Astrocyte (in vitro differentiated cells and primary cell): ENCODE results near the gene LYPD4. TPM values are rescaled to one million over a fixed set of nuclear protein-coding genes. Genes with fewer than 3 reads are reported as not detected.

ENCODE experiments used
- DNase-seq: peaks from one replicate; pipeline ENCODE4 v3.0.0-alpha.2; 2010; ENCODE audit warnings: low read depth
- FAIRE-seq: peaks from 2 replicates; lab custom pipeline; 2011; peaks lifted over from hg19 to GRCh38; lab: Jason Lieb, UNC
- H2AFZ ChIP-seq: 2 replicates; pipeline ENCODE4 v1.6.0; 2012; ENCODE audit warnings: low read depth, low read length, inconsistent platforms
- H3K27ac ChIP-seq: 2 replicates; pipeline ENCODE4 v1.5.1; 2011; ENCODE audit warnings: low read depth, low read length, inconsistent platforms
- H3K27me3 ChIP-seq: 2 replicates; pipeline ENCODE4 v1.6.0; 2011; ENCODE audit warnings: low read length, inconsistent platforms; ENCODE audit not compliant: insufficient read depth
- H3K36me3 ChIP-seq: 2 replicates; pipeline ENCODE4 v1.5.1; 2011; ENCODE audit warnings: low read length, inconsistent platforms; ENCODE audit not compliant: insufficient read depth
- H3K4me1 ChIP-seq: 2 replicates; pipeline ENCODE4 v1.5.1; 2011; ENCODE audit warnings: low read length, inconsistent platforms; ENCODE audit not compliant: insufficient read depth
- H3K4me2 ChIP-seq: 2 replicates; pipeline ENCODE4 v1.6.0; 2012; ENCODE audit warnings: low read length, inconsistent platforms
- H3K4me3 ChIP-seq: 2 replicates; pipeline ENCODE4 v1.5.1; 2011; ENCODE audit warnings: low read depth, mild to moderate bottlenecking, low read length, inconsistent platforms; ENCODE audit not compliant: insufficient read depth
- H3K79me2 ChIP-seq: 2 replicates; pipeline ENCODE4 v1.6.0; 2012; ENCODE audit warnings: mild to moderate bottlenecking, low read length, inconsistent platforms; ENCODE audit not compliant: insufficient read depth
- H3K9ac ChIP-seq: 2 replicates; pipeline ENCODE4 v1.6.0; 2012; ENCODE audit warnings: mild to moderate bottlenecking, low read length, inconsistent platforms
- H3K9me3 ChIP-seq: 2 replicates; pipeline ENCODE4 v1.5.1; 2012; ENCODE audit warnings: low read depth, mild to moderate bottlenecking, low read length, inconsistent platforms; ENCODE audit not compliant: insufficient read depth
- H4K20me1 ChIP-seq: 2 replicates; pipeline ENCODE4 v1.6.0; 2012; ENCODE audit warnings: low read length, inconsistent platforms; ENCODE audit not compliant: insufficient read depth
- H3K27ac Mint-ChIP-seq: one replicate; pipeline ENCODE4 v1.8.0; 2021; ENCODE audit warnings: mild to moderate bottlenecking, mixed read lengths; ENCODE audit not compliant: unreplicated experiment
- H3K27me3 Mint-ChIP-seq: one replicate; pipeline ENCODE4 v1.8.0; 2021; ENCODE audit warnings: low read depth, mixed read lengths; ENCODE audit not compliant: unreplicated experiment
- H3K36me3 Mint-ChIP-seq: one replicate; pipeline ENCODE4 v1.8.0; 2021; ENCODE audit warnings: low read depth, mixed read lengths; ENCODE audit not compliant: unreplicated experiment
- H3K4me1 Mint-ChIP-seq: one replicate; pipeline ENCODE4 v1.8.0; 2021; ENCODE audit warnings: low read depth, mixed read lengths; ENCODE audit not compliant: unreplicated experiment
- H3K4me3 Mint-ChIP-seq: one replicate; pipeline ENCODE4 v1.8.0; 2021; ENCODE audit warnings: mild to moderate bottlenecking, moderate library complexity, mixed read lengths; ENCODE audit not compliant: unreplicated experiment
- H3K9me3 Mint-ChIP-seq: one replicate; pipeline ENCODE4 v1.8.0; 2021; ENCODE audit warnings: mild to moderate bottlenecking, mixed read lengths; ENCODE audit not compliant: unreplicated experiment
- EZH2 ChIP-seq: IDR thresholded peaks from 2 replicates; pipeline ENCODE4 v1.6.1; 2012; ENCODE audit warnings: mild to moderate bottlenecking, low read length, inconsistent platforms; ENCODE audit not compliant: insufficient read depth
- total RNA-seq: library from RNA; stranded (reverse); gene quantifications from 2 replicates; pipeline ENCODE4 v1.2.1, GENCODE V29; 2021
- TF ChIP-seq, protein P1 (sequence below): IDR thresholded peaks from 2 replicates; pipeline ENCODE4 v1.5.1; 2011; ENCODE audit warnings: low read depth, mild to moderate bottlenecking, inconsistent platforms, low read length, moderate library complexity; ENCODE audit not compliant: insufficient read depth

Gene LYPD4
- total RNA-seq, 1 donor from 2014 or later: not detected

DNA sequence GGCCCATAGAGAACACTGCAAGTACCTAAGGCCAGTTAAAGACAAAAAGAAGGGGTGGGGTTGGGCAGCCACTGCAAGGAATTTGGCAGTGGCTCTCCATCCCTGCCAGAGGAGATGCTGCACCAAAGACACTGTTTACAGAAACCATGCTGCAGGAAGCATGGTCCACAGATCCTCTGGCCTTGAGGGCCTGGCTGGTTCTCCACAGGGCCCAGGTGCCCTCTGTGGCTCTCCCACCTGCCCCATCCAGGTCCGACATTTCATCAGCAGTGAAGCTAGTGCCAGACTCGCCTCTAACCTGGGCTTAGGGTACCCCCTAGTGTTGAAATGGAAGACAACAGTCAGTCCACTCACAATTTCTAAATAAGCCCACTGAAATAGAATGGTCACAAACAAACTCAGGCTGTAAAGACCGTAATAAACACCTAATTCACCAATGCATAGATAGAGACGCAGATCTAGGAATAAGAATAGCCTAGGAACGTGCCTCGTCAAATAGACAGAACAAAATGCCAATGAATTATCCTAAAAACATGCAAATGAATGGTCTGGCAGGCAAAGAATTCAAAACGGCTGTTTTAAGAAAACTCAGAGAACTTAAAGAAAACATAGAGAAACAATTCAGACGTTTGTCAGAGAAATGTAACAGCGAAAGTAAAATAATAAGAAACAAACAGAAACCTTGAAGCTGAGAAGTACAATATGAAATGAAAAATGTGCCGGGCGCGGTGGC lies 23.3 kb downstream of the LYPD4 start:
- peak overlapping the region; percentile 35 for H3K27ac Mint-ChIP-seq
- Histone ChIP-seq H3K4me1 (no peaks in the 10 kb centered on the region), H2AFZ (no peak overlapping the region), H3K27ac (no peak overlapping the region), H3K4me2 (no peak overlapping the region), H3K9me3 (no peaks in the 10 kb centered on the region), H3K4me3 (no peak overlapping the region), H3K9ac (no peak overlapping the region), H3K27me3 (no peaks in the 10 kb centered on the region), H4K20me1 (no peaks in the 10 kb centered on the region), H3K79me2 (no peaks in the 10 kb centered on the region), H3K36me3 (no peaks in the 10 kb centered on the region)
- no peak for DNase-seq
- no peaks in the 10 kb centered on the region for H3K4me1 Mint-ChIP-seq
- H3K9me3 Mint-ChIP-seq: no peaks in the 10 kb centered on the region
- no peak for TF ChIP-seq EZH2
- TF ChIP-seq, protein P1, sequence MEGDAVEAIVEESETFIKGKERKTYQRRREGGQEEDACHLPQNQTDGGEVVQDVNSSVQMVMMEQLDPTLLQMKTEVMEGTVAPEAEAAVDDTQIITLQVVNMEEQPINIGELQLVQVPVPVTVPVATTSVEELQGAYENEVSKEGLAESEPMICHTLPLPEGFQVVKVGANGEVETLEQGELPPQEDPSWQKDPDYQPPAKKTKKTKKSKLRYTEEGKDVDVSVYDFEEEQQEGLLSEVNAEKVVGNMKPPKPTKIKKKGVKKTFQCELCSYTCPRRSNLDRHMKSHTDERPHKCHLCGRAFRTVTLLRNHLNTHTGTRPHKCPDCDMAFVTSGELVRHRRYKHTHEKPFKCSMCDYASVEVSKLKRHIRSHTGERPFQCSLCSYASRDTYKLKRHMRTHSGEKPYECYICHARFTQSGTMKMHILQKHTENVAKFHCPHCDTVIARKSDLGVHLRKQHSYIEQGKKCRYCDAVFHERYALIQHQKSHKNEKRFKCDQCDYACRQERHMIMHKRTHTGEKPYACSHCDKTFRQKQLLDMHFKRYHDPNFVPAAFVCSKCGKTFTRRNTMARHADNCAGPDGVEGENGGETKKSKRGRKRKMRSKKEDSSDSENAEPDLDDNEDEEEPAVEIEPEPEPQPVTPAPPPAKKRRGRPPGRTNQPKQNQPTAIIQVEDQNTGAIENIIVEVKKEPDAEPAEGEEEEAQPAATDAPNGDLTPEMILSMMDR: peak; percentile 46
- H3K27me3 Mint-ChIP-seq: peaks cover 27% of the 10 kb centered on the region
- H3K36me3 Mint-ChIP-seq: no peaks in the 10 kb centered on the region
- H3K4me3 Mint-ChIP-seq: no peak overlapping the region
- FAIRE-seq: no peak

DNA sequence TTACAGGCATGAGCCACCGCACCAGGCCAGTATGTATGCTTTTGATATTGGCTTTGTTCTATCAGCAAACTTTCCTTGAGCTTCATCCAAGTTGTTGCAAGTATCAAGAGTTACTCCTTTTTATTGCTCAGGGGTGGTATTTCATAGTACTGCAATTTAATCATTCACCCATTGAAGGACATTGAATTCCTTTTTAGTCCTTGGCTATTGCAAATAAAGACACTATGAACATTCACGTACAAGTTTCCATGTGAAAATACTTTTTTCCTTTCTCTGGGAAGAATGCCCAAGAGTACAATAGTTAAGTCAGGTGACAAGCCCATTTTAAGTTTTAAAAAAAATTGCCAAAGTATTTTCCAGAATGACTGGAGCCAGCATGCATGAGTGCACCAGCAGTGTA lies 27.7 kb downstream of the LYPD4 start:
- TF ChIP-seq, protein P1: no peak
- no peak for TF ChIP-seq EZH2
- H3K27ac ChIP-seq: no peak overlapping the region
- Mint-ChIP-seq H3K36me3 (no peaks in the 10 kb centered on the region), H3K9me3 (no peaks in the 10 kb centered on the region), H3K27ac (no peak overlapping the region), H3K4me1 (no peaks in the 10 kb centered on the region), H3K4me3 (no peak overlapping the region), H3K27me3 (peaks cover 47% of the 10 kb centered on the region)
- H3K4me1 ChIP-seq: no peaks in the 10 kb centered on the region
- no peak for FAIRE-seq
- no peaks in the 10 kb centered on the region for H4K20me1 ChIP-seq
- no peaks in the 10 kb centered on the region for H3K79me2 ChIP-seq
- H3K27me3 ChIP-seq: no peaks in the 10 kb centered on the region
- DNase-seq: no peak
- H2AFZ ChIP-seq: no peak overlapping the region
- no peak overlapping the region for H3K4me3 ChIP-seq
- no peak overlapping the region for H3K9ac ChIP-seq
- no peaks in the 10 kb centered on the region for H3K9me3 ChIP-seq
- H3K4me2 ChIP-seq: no peak overlapping the region
- H3K36me3 ChIP-seq: no peaks in the 10 kb centered on the region

DNA sequence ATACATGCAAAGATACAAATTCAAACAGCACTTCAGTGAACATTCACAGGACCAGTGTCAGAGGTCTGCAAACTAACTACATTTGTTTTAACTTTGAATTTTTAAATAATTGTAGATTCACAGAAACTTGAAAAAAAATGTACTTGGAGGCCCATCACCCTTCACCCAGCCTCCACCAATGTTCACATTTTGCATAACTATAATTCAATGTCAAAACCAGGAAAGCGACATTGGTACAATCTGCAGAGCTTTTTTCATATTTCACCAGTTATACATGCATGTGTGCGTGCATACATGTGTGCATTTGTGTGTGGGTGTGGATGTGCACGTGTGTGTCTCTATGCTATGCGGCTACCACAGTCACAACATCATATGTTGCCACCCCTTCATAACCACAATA lies 29.2 kb downstream of the LYPD4 start:
- Mint-ChIP-seq H3K4me3 (no peak overlapping the region), H3K36me3 (no peaks in the 10 kb centered on the region), H3K4me1 (no peaks in the 10 kb centered on the region), H3K27me3 (peaks cover 46% of the 10 kb centered on the region), H3K27ac (no peak overlapping the region), H3K9me3 (no peaks in the 10 kb centered on the region)
- TF ChIP-seq, protein P1: no peak
- TF ChIP-seq EZH2: no peak
- H3K27ac ChIP-seq: no peak overlapping the region
- H3K9me3 ChIP-seq: no peaks in the 10 kb centered on the region
- H2AFZ ChIP-seq: no peak overlapping the region
- H4K20me1 ChIP-seq: no peaks in the 10 kb centered on the region
- H3K79me2 ChIP-seq: no peaks in the 10 kb centered on the region
- DNase-seq (no peak), FAIRE-seq (no peak)
- H3K4me3 ChIP-seq: no peak overlapping the region
- H3K4me1 ChIP-seq: no peaks in the 10 kb centered on the region
- no peaks in the 10 kb centered on the region for H3K27me3 ChIP-seq
- H3K9ac ChIP-seq: no peak overlapping the region
- no peaks in the 10 kb centered on the region for H3K36me3 ChIP-seq
- no peak overlapping the region for H3K4me2 ChIP-seq
